Posterior cingulate gyrus (tissue), 11 donors: ENCODE measurements around the gene VDAC2.
"Not testable (repeated sequence)": the region's sequence is repeated elsewhere in the genome, so short reads cannot be mapped to it uniquely, and the experiment has no call there.

ENCODE experiments used
- DNase-seq, 10 donors: peaks; one replicate each; pipeline versions ENCODE4 v3.0.0 to v3.0.0-alpha.2; 2020 to 2021; ENCODE audit warnings: mixed read lengths in 3 of 10
- intact Hi-C: fragments of 100-400 bp; cut with DNase I; formaldehyde crosslinking; loops from one replicate; pipeline ENCODE4 v1.15.1; 2023

VDAC2 gene

DNA sequence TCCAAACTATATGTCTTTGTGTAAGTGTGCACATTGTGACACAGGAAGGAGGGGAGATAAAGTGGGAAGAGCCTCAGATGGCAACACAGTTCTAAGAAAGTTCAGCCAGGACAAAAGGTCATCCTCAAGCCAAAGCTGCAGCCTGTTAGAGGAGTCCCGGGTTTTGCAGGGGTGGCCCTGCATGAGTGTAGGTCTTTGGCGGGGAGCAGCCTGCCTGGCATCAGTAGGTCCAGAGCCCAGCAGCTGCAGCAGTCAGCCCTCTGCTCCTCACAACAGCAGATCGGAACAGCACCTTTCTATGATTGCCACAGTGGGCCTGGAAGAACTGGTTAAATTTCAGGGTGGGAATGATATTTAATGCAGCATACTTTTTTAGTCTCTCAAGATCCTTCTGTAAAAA lies 13.5 kb upstream of the VDAC2 start:
- intact Hi-C loops: no loop called here
- DNase-seq: peak in 1 of 10 donors; percentile 27

DNA sequence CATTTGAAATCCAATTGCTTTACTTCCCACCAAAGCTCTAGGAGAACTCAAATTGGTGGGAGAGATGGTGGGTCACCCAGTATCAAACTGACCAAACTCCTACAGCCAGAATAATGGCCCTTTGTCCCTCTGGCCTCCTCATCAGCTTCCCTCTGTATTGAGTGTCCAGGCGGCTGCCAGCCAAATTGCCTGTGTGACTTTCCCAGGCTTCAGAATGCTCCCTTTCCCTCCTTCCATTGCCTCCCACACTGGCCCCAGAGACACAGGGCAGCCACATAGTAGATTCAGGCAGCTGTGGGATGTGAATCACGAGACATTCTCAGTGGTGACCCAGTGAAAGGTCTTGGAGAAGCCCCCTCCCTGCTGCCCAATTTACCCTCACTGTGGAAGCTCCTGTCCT lies 12.7 kb upstream of the VDAC2 start:
- DNase-seq: peak in 6 of 10 donors; percentile 25 to 92 (median 40)
- intact Hi-C loops: no loop called here

DNA sequence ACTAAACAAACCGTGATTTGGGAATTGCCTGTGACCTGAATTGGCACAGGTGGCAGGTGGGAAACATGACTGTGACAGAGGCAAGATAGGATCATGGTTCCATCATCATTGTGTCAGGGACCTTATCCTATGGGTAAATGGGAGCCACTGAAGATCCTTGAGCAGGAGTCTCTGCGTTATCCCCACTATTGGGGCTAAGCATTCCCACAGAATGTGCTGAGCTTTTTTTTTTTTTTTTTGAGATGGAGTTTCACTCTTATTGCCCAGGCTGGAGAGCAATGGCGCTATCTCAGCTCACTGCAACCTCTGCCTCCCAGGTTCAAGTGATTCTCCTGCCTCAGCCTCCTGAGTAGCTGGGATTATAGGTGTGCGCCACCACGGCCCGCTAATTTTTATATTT lies 10.6 kb upstream of the VDAC2 start:
- intact Hi-C loops, DNase-seq: not testable (repeated sequence)

DNA sequence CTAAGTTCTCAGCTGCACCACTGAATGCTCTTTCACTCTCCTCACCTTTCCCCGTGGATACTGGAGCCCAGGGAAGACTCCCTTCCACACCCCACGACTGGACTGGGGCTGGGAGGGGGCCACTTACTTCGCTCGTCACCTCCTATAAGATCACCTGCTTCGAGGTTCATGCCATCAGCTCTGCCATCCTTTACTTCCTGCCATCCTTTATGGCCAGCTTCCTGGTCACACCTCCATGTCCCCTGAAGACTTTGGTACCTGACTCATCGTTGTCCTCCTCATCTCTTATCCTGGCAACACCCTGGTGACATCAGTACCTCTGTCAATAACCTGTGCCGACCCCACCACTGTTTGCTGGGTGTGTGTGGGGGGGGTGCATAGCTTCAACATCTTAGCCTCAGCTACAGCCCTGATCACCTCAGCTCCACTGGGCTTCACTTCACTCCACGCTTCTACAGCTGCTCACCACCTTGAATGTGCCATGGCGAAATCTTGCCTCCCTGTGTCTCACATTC lies 8.7 kb upstream of the VDAC2 start:
- DNase-seq: no peak
- intact Hi-C loops: no loop called here

DNA sequence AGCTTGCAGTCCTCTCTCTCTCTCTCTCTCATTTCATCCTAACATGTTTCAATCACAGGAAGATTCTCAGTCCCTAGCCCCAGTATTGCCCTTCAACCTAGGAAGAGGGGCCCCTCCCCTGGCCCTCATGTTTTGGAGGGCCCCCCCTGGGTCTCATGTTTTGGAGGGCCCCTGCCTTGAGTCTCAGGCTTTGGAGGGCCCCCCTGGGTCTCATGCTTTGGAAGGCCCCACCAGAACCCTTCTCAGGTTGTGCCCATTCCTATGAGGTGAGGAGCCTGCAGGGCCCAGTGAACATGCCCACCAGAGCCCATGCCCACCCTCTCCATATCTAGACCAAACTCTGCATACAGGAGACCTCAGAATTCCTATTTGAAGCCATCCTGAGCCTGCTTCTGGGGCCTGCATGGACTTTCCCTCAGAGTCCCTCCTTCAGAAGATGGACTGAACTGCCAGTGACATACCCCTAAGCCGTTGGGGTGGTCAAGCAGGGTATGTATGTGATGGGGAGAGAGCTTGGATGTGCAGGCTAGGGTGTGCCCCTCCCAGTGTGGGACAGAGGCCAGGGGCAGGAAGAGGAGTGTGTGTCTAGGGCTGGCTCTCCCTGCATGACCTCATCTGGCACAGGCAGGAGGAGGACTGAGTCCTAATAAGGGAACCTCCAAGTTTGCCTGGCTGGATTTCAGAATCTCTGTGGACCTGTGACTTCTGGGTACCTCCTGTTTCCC lies 8.1 kb upstream of the VDAC2 start:
- DNase-seq: no peak
- intact Hi-C loops: no loop called here

DNA sequence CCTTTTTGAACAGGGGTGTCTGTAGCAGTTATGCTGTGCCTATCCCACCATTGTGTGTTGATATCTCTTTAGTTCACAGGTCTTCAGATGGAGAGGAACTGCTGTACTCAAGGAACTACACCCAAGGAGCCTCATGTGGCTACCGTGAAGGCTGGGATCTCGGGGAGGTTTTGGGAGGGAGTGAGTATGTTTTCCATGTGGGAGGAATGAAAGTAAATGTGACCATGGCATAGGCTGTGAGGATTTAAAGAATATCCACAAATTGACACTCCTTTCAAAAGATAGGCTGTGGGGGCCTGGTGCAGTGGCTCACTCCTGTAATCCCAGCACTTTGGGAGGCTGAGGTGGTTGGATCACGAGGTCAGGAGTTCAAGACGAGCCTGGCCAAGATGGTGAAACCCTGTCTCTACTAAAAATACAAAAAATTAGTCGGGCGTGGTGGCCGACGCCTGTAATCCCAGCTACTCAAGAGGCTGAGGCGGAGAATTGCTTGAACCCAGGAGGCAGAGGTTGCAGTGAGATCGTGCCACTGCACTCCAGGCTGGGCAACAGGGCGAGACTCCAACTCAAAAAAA lies 7.5 kb upstream of the VDAC2 start:
- DNase-seq: peak in 1 of 10 donors; percentile 30
- intact Hi-C loops: not testable (repeated sequence)

DNA sequence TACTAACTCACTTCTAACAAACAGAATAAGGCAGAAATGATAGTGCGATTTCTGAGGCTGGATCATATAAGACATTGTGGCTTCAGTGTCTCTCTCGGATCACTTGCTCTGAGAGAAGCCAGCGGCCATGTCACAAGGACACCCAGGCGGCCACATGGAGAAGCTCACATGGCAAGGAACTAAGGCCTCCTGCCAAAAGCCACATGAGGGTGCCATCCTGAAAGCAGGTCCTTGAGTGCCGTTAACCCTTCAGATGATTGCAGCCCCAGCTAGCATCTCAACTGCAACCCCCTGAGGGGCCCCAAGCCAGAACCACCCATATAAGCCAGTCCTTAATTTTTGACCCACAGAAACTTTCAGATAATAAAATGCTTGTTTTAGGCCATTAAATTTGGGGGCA lies 6.9 kb upstream of the VDAC2 start:
- DNase-seq: peak in 1 of 10 donors; percentile 40

DNA sequence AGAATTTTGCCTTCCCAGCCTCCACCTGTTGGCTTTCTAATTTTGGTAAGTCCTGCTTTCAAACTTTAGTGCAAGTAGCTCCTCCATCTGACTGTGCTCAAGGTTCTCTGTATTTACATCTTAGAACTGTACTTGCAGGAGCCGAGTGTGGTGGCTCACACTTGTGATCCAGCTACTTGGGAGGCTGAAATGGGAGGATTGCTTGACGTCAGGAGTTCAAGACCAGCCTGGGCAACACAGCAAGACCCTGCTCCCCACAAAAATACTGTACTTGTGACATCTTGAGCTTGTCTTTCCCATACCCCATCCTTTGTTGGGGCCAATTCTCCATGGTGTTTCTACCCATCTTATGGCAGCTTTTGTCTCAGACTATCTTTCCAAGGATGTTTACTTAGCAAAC lies 4.7 kb upstream of the VDAC2 start:
- peak in 1 of 10 donors; percentile 21 for DNase-seq
- intact Hi-C loops: no loop called here

More for the DNA sequence above, 6.9 kb upstream of the VDAC2 start:
- intact Hi-C loops: no loop called here

DNA sequence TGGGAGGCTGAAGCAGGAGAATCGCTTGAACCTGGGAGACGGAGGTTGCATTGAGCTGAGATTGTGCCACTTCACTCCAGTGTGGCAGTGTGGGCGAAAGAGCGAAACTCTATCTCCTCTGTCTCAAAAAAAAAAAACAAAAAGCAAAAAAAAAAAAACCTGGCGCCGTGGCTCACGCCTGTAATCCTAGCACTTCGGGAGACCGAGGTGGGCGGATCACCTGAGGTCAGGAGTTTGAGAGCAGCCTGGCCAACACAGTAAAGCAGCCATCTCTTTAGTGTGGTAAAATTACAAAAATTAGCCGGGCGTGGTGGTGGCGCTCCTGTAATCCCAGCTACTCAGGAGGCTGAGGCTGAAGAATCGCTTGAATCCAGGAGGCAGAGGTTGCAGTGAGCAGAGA lies 4.0 kb upstream of the VDAC2 start:
- DNase-seq: peak in 1 of 10 donors; percentile 30
- intact Hi-C loops: not testable (repeated sequence)

DNA sequence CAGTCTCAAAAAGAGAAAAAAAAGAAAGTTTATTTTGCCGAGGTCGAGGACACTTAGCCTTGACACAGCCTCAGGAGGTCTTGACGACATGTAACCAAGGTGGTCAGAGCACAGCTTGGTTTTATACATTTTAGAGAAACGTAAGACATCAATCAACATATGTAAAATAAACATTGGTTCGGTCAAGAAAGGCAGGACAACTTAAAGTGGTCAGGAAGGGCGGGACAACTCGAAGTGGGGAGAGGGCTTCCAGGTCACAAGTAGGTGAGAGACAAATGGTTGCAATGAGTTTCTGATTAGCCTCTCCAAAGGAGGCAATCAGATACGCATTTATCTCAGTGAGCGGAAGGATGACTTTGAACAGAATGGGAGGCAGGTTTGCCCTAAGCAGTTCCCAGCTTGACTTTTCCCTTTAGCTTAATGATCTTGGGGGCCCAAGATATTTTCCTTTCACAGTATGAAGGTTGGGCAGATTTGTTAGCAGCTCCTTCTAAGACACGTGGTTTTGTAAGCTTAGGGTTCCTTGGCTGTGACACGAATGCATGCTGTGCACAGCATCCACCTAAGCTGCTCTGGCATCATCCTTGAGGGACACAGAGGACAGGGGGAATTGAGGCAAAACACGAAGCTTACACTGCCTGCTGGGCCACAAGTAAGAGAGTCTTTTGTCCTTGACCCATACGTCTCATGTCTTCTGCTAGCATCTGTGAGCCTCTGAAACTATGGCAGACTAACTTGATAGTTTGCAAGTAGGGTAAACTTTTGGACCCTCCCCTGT lies 3.3 kb upstream of the VDAC2 start:
- peak in 1 of 10 donors; percentile 1 for DNase-seq
- intact Hi-C loops: no loop called here

DNA sequence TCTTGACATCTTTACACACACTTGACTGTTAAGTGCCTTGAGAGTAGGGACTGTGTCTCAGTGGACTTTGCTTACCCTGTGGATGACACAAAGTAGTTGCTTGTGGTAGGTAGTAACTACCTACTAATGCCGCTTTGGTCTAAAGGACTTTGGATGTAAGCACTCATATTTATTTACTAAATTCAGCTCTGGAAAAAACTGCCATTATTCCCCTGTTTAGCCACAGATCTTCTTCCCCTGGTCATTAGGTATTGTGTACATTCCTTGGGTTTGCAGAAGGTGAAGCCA lies 2.8 kb upstream of the VDAC2 start:
- intact Hi-C loops: no loop called here
- DNase-seq: no peak

DNA sequence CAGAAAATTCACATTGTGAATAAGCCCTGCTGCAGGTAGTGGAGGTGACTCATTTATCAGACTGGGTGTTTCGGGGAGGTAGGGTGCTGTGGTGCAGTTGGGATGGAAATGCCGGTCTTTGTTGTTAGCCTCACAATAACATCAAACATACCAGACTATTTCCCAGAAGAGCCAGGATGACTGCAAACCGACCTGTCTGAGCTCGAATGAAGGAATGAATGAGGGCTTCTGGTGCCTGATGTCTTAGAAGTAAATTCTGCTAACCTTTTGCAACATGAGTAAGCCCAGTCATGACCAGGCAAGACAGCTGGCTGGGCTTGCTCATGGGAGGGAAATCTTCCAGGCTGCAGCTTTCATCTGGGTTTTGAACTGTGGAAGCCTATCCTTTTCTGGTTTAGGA lies 2.4 kb upstream of the VDAC2 start:
- DNase-seq: peak in 1 of 10 donors; percentile 18
- intact Hi-C loops: no loop called here

DNA sequence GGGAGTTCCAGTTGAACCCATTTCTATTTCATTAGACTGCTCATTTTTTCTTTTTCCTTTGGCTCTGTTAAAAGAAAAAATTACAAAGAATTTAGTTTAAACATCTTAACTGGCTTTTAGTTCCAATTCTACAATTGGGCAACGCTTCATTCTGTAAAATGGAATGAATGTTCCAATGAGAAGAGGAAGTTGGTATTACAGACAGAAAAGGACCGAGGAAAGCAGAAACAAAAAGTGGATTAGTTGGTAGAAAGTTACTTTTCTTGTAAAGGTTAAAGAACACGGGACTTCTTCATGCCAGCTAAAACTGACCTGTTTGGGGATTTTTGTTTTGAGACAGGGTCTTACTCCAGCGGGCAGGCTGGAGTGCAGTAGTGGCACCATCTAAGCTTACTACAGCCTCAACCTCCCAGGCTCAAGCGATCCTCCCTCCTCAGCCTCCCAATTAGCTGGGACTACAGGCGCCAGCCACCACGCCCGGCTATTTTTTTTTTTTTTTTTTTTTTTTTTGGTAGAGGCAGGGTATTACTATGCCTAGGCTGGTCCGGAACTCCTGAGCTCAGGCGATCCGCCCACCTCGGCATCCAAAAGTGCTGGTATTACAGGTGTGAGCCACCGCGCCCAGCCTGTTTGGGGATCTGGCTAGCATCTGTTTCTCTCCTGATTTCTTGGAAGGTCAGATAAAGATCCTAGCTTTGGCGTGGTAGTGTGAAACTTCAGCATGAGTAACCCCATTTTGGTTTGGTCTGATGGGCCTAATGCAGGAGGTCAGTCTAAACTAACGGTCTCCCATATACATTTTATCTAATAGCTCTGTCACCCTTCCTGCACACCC lies 1.3 kb upstream of the VDAC2 start:
- peak in 1 of 10 donors; percentile 62 for DNase-seq
- intact Hi-C loops: no loop called here

DNA sequence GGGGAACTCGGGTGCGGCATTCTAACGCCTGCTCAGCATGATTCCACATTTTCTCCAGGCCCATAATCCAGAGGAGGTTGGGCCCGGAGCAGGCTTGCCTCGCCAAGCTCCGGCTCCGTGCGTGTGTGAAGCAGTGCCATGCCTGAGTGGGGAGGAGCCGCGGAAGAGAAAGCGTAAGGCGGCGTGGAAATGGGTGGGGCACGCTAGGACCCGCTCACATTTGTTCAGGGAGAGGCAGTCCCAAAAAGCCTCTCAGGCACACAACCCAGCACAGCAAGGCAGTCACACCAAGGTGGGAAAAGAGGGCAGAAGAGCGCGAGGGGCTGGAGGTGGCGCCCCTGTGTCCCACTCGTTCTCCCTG lies 695 bp upstream of the VDAC2 start:
- peak; percentile 38 to 96 (median 69) for DNase-seq
- intact Hi-C loops: loop anchor here (2.0 kb wide), 1 partner anchor 99 kb away; the partner anchor contains the start of gene SAMD8

DNA sequence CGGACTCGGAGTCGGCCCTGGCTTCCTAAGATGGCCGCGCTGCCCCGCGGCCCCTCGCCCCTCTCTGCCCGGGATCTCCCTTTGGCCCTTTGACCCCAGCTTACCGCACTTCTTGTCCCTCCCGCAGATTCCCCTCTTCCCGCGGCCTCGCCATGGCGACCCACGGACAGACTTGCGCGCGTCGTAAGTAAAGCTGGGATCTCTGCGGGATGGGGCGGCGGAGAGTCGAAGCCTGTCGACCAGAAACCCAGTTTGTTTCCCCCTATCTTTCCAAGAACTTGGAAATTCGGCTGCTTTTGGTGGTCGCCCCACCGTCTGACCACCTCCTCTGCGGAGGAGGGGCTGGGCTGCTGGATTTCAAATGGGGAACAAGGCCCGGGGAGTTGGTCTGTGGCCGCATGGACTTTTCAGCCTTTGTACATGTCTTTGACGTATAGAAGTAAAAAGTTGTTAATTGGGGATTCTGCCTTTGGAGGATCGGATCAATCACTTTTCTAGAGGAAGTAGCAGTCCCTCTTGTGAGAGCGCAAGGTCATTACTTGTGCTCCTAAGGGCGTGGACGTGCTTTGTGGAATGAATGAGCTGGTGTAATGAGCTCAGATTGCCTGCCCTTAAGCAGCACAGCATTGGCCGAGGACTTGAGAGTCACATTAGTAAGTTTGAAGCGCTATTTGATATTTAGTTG lies 553 bp downstream of the VDAC2 start:
- intact Hi-C loops: loop anchor here (2.0 kb wide), 1 partner anchor 100 kb away; the partner anchor contains the start of gene SAMD8
- DNase-seq: peak in 1 of 10 donors; percentile 12

DNA sequence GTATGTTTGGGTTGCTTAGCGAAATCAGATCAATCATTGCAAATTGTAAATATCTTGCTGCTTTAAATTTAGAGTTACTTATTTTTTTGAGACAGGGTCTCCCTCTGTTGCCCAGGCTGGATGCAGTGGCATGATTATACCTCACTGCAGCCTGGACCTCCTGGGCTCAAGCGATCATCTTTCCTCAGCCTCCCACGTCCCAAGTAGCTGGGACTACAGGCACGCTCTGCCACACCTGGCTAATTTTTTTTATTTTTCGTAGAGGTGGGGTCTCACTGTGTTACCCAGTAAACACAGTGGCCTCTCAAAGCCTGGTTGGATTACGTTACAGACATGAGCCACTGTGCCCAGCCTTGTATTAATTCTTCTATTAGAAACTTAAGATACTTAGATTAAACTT lies 1.7 kb downstream of the VDAC2 start:
- no peak for DNase-seq

DNA sequence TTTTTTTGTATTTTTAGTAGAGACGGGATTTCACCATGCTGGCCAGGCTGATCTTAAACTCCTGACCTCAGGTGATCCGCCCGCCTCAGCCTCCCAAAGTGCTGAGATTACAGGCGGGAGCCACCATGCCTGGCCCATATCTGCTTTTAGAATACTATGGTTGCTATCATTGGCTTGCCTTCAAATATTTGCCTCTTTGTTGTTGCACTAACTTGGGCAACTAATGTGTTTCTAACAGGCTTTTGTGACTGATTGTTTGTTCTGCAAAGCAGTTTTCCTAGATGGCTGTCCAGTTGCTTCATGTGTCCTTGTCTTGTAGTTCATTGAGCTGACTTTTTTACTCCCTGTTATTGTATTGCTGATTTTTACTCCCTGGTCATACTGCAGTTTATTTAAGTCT lies 9.7 kb downstream of the VDAC2 start:
- intact Hi-C loops: no loop called here
- DNase-seq: no peak

More for the DNA sequence above, 1.7 kb downstream of the VDAC2 start:
- intact Hi-C loops: no loop called here

DNA sequence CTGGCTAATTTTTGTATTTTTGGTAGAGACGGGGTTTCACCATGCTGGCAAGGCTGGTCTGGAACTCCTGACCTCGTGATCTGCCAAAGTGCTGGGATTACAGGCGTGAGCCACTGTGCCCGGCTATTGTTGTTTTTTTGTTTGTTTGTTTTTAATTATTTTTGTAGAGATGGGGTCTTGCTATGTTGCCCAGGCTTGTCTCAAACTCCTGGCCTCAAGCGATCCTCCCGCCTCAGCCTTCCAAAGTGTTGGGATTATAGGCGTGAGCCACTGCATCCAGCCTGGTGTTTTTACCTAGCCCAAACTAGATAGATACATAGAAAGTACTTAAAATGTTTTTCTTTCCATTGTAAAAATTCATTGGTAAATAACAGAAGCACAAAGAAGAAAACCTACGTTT lies 10.9 kb downstream of the VDAC2 start:
- DNase-seq, intact Hi-C loops: not testable (repeated sequence)

DNA sequence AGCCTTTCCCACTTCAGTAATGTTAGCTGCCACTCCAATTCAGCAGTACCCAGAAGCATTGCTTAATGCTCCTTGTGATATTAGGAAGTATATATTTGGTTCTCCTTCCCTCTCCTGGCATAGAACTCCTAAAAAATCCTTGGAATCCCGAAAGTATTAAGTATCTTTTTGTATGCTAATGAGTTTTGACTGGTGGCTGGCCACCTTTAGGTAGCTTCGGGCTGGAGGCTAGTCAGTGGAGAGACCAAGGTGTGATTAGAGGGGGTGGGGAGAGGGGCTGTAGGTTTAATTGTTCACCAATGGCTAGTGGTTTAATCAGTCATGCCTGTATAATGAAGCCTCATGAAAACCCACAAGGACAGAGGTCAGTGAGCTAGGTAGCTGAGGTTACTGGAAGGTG lies 12.9 kb downstream of the VDAC2 start:
- intact Hi-C loops: no loop called here
- no peak for DNase-seq

DNA sequence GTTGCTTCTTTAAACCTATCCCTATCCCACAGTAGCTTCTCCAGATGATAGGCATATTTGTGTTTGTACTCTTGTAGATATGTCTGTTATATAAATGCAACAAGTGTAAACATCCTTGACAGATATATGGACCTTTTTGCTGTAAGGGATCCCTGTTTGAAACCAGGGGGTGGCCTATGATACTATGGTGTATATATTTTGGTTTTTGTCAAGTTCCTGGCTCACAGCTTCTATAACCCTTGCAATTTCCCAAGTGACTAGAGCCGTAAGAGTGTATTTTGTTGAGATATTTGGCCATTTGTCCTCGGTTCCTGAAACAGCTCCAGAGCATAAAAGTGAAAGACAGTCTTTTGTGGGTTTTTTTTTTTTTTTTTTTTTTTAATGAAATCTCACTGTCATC lies 15.5 kb downstream of the VDAC2 start:
- intact Hi-C loops: no loop called here

More for the DNA sequence above, 15.5 kb downstream of the VDAC2 start:
- no peak for DNase-seq
